Neural cell (in vitro differentiated cells): Measurements from ENCODE around the gene CPNE6. TPM values are rescaled to one million over a fixed set of nuclear protein-coding genes. Genes with fewer than 3 reads are reported as not detected.

Experiments
- H2AFZ ChIP-seq: fragments of 200-600, 300-800 bp; sonication (generic), shearing (Covaris generic); 2 replicates; pipeline ENCODE4 v1.6.0; 2014; ENCODE audit warnings: low read depth, mild to moderate bottlenecking, antibody characterized with exemption, low read length, moderate library complexity
- H3F3A ChIP-seq: fragments of 200-600 bp; shearing (Covaris generic); 2 replicates; pipeline ENCODE4 v1.6.1; 2016; ENCODE audit warnings: mild to moderate bottlenecking, moderate library complexity, mixed read lengths, antibody characterized with exemption, low read length; ENCODE audit not compliant: insufficient read depth, poor library complexity, severe bottlenecking
- H3K27ac ChIP-seq: fragments of 200-600, 300-800 bp; sonication (generic), shearing (Covaris generic); 2 replicates; pipeline ENCODE4 v1.5.1; 2014; ENCODE audit warnings: mild to moderate bottlenecking, low read length, moderate library complexity
- H3K27me3 ChIP-seq: fragments of 300-800, 200-600 bp; sonication (generic), shearing (Covaris generic); 2 replicates; pipeline ENCODE4 v1.6.0; 2014; ENCODE audit warnings: mild to moderate bottlenecking, low read depth, low read length, moderate library complexity; ENCODE audit not compliant: insufficient read depth
- H3K36me3 ChIP-seq: fragments of 300-800, 200-600 bp; sonication (generic), shearing (Covaris generic); 2 replicates; pipeline ENCODE4 v1.5.1; 2014; ENCODE audit warnings: mild to moderate bottlenecking, antibody characterized with exemption, low read length, moderate library complexity; ENCODE audit not compliant: insufficient read depth
- H3K4me2 ChIP-seq: fragments of 300-800, 200-600 bp; sonication (generic), shearing (Covaris generic); 2 replicates; pipeline ENCODE4 v1.6.0; 2014; ENCODE audit warnings: mild to moderate bottlenecking, low read length
- H3K4me3 ChIP-seq: fragments of 300-800, 200-600 bp; sonication (generic), shearing (Covaris generic); 2 replicates; pipeline ENCODE4 v1.5.1; 2014; ENCODE audit warnings: mild to moderate bottlenecking, low read length, moderate library complexity
- H3K79me2 ChIP-seq: fragments of 200-600 bp; shearing (Covaris generic); replicated peaks from 2 replicates; pipeline ENCODE4 v1.6.0; 2014; ENCODE audit warnings: mild to moderate bottlenecking, low read length, moderate library complexity; ENCODE audit not compliant: insufficient read depth
- H3K9ac ChIP-seq: fragments of 300-800, 200-600 bp; sonication (generic), shearing (Covaris generic); 2 replicates; pipeline ENCODE4 v1.6.1; 2016; ENCODE audit warnings: mild to moderate bottlenecking, low read length, mixed read lengths
- H3K9me2 ChIP-seq: fragments of 200-600 bp; shearing (Covaris generic); 2 replicates; pipeline ENCODE4 v1.6.1; 2016; ENCODE audit warnings: mild to moderate bottlenecking, low read length, mixed read lengths; ENCODE audit not compliant: insufficient read depth
- H3K9me3 ChIP-seq: fragments of 200-600, 300-800 bp; sonication (generic), shearing (Covaris generic); 2 replicates; pipeline ENCODE4 v1.6.1; 2016; ENCODE audit warnings: mild to moderate bottlenecking, mixed run types, low read length, moderate library complexity, mixed read lengths
- H4K20me1 ChIP-seq: fragments of 200-600 bp; shearing (Covaris generic); 2 replicates; pipeline ENCODE4 v1.6.1; 2016; ENCODE audit warnings: mild to moderate bottlenecking, mixed run types; ENCODE audit not compliant: insufficient read depth
- EP300 ChIP-seq: fragments of 450-650 bp; conservative IDR thresholded peaks from 2 replicates; pipeline ENCODE4 v1.6.1; 2014; ENCODE audit warnings: antibody characterized with exemption, mild to moderate bottlenecking, moderate library complexity; ENCODE audit not compliant: poor library complexity, severe bottlenecking
- EZH2 ChIP-seq: fragments of 200-600, 300-800 bp; shearing (Covaris generic), sonication (generic); IDR thresholded peaks from 2 replicates; pipeline ENCODE4 v1.6.1; 2014; ENCODE audit warnings: antibody characterized with exemption, low read length, borderline replicate concordance, mild to moderate bottlenecking; ENCODE audit not compliant: insufficient read depth, poor library complexity, severe bottlenecking
- MXI1 ChIP-seq: fragments of 450-650 bp; conservative IDR thresholded peaks from 2 replicates; pipeline ENCODE4 v1.6.1; 2014; ENCODE audit warnings: antibody characterized with exemption, mild to moderate bottlenecking; ENCODE audit not compliant: poor library complexity, severe bottlenecking
- POLR2AphosphoS5 ChIP-seq: IDR thresholded peaks from 2 replicates; pipeline ENCODE4 v1.6.1; 2012
- RAD21 ChIP-seq: fragments of 450-650 bp; conservative IDR thresholded peaks from 2 replicates; pipeline ENCODE4 v1.6.1; 2014; ENCODE audit warnings: antibody characterized with exemption, mild to moderate bottlenecking, moderate library complexity
- SMC3 ChIP-seq: fragments of 450-650 bp; conservative IDR thresholded peaks from 2 replicates; pipeline ENCODE4 v1.6.1; 2014; ENCODE audit warnings: antibody characterized with exemption, mild to moderate bottlenecking, moderate library complexity; ENCODE audit not compliant: poor library complexity
- TAF1 ChIP-seq: IDR thresholded peaks from 2 replicates; pipeline ENCODE4 v1.6.1; 2012; ENCODE audit warnings: low read depth
- polyA plus RNA-seq: library from polyadenylated mRNA; depleted of rRNA; stranded (reverse); fragments of >200 nt; gene quantifications from 2 replicates; pipeline ENCODE4 v1.2.3, GENCODE V29; 2014
- TF ChIP-seq, protein P1 (sequence below): IDR thresholded peaks from 2 replicates; pipeline ENCODE4 v1.6.1; 2012; ENCODE audit warnings: borderline replicate concordance
- TF ChIP-seq, protein P2 (sequence below): fragments of 450-650 bp; IDR thresholded peaks from 2 replicates; pipeline ENCODE4 v1.5.1; 2014; ENCODE audit warnings: antibody characterized with exemption, mild to moderate bottlenecking, moderate library complexity; ENCODE audit not compliant: poor library complexity, severe bottlenecking

The CPNE6 gene
- polyA plus RNA-seq, 1 donor from 2014 or later: 4.1 TPM

DNA sequence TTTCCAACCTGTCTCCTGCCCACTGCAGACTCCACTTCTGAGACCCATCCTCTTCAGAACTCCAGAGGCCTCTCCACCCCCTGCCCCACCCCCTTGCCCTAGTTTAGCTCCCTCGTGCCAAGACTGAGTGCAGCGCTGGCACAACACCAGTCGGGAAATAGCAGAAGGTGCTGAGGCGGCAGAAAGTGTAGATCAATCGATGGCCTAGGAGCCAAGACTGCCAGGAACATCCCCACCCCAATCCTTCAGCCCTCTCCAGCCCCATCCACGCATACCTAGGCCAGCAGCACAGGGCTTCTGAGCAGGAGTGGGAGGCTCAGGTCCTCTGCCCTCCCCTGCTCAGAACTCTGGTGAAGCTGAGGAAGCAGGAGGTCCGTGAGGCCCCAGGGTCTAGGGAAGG, 1.1 kb downstream of the CPNE6 start:
- no peak overlapping the region for H2AFZ ChIP-seq
- no peaks in the 10 kb centered on the region for H3K79me2 ChIP-seq
- no peaks in the 10 kb centered on the region for H3K9me2 ChIP-seq
- no peaks in the 10 kb centered on the region for H4K20me1 ChIP-seq
- no peaks in the 10 kb centered on the region for H3F3A ChIP-seq
- no peak overlapping the region for H3K4me2 ChIP-seq
- H3K27ac ChIP-seq: no peak overlapping the region
- no peaks in the 10 kb centered on the region for H3K9me3 ChIP-seq
- H3K36me3 ChIP-seq: no peaks in the 10 kb centered on the region
- TF ChIP-seq, protein P1, sequence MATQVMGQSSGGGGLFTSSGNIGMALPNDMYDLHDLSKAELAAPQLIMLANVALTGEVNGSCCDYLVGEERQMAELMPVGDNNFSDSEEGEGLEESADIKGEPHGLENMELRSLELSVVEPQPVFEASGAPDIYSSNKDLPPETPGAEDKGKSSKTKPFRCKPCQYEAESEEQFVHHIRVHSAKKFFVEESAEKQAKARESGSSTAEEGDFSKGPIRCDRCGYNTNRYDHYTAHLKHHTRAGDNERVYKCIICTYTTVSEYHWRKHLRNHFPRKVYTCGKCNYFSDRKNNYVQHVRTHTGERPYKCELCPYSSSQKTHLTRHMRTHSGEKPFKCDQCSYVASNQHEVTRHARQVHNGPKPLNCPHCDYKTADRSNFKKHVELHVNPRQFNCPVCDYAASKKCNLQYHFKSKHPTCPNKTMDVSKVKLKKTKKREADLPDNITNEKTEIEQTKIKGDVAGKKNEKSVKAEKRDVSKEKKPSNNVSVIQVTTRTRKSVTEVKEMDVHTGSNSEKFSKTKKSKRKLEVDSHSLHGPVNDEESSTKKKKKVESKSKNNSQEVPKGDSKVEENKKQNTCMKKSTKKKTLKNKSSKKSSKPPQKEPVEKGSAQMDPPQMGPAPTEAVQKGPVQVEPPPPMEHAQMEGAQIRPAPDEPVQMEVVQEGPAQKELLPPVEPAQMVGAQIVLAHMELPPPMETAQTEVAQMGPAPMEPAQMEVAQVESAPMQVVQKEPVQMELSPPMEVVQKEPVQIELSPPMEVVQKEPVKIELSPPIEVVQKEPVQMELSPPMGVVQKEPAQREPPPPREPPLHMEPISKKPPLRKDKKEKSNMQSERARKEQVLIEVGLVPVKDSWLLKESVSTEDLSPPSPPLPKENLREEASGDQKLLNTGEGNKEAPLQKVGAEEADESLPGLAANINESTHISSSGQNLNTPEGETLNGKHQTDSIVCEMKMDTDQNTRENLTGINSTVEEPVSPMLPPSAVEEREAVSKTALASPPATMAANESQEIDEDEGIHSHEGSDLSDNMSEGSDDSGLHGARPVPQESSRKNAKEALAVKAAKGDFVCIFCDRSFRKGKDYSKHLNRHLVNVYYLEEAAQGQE: no peak
- TF ChIP-seq RAD21 (no peak), SMC3 (no peak), EP300 (no peak), EZH2 (no peak)
- H3K9ac ChIP-seq: no peak overlapping the region
- H3K4me3 ChIP-seq: no peak overlapping the region
- H3K27me3 ChIP-seq: no peaks in the 10 kb centered on the region

DNA sequence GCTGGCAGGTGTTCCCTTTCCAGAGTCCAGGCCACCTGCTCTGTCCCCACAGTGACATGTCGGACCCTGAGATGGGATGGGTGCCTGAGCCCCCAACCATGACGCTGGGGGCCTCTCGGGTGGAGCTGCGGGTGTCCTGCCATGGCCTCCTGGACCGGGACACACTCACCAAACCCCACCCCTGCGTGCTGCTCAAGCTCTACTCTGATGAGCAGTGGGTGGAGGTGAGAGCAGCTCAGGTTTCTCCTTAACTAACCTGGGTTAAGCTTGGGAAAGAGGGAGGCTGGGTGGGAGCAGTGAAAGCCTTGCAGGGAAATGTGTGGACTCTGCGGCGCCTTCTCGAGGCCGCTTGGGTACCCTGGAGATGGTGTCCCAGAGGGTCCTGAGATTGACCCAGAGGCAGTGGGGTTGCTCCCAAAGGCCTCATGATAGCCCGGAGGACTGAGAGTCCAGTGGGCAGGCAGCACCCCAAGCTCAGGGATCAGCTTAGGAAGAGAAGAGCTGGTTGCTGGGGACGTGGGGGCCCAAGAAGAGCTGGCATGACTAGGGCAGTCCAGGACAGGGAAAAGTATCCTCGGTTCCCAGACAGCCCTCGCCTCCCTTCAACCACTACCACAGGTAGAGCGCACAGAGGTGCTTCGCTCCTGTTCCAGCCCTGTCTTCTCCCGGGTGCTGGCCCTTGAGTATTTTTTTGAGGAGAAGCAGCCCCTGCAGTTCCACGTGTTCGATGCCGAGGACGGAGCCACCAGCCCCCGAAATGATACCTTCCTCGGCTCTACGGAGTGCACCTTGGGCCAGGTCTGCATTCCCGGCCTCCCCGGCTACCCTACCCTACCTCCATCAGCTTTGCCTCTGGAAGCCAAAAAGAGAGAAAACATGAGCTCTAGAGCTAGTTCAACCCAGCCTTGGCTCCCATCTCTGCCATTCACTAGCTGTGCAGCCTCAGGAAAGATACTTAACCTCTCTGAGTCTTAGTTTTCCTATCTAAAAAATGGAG, 1.8 kb downstream of the CPNE6 start:
- Histone ChIP-seq H3K27me3 (no peaks in the 10 kb centered on the region), H3K9ac (no peak overlapping the region), H4K20me1 (no peaks in the 10 kb centered on the region), H2AFZ (no peak overlapping the region), H3K79me2 (no peaks in the 10 kb centered on the region), H3F3A (no peaks in the 10 kb centered on the region), H3K36me3 (no peaks in the 10 kb centered on the region), H3K9me3 (no peaks in the 10 kb centered on the region), H3K4me2 (no peak overlapping the region), H3K4me3 (no peak overlapping the region), H3K9me2 (no peaks in the 10 kb centered on the region), H3K27ac (no peak overlapping the region)
- TF ChIP-seq SMC3 (no peak), EZH2 (no peak), TAF1 (no peak), POLR2AphosphoS5 (no peak), EP300 (no peak), RAD21 (no peak), MXI1 (no peak)
- TF ChIP-seq, protein P2, sequence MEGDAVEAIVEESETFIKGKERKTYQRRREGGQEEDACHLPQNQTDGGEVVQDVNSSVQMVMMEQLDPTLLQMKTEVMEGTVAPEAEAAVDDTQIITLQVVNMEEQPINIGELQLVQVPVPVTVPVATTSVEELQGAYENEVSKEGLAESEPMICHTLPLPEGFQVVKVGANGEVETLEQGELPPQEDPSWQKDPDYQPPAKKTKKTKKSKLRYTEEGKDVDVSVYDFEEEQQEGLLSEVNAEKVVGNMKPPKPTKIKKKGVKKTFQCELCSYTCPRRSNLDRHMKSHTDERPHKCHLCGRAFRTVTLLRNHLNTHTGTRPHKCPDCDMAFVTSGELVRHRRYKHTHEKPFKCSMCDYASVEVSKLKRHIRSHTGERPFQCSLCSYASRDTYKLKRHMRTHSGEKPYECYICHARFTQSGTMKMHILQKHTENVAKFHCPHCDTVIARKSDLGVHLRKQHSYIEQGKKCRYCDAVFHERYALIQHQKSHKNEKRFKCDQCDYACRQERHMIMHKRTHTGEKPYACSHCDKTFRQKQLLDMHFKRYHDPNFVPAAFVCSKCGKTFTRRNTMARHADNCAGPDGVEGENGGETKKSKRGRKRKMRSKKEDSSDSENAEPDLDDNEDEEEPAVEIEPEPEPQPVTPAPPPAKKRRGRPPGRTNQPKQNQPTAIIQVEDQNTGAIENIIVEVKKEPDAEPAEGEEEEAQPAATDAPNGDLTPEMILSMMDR: no peak
- TF ChIP-seq, protein P1: no peak
